Measurements from ENCODE around the gene RPS2. TPM values are rescaled to one million over a fixed set of nuclear protein-coding genes. Genes with fewer than 3 reads are reported as not detected.

The RPS2 gene
- total and polyA plus RNA-seq, 2 of the 8 experiments (the other 6 are each of a cell fraction or from before 2014, with no cell fraction given): 4,042 to 16,783 TPM

GRCh38 chr16:1920727-1921171 is 43.9 kb downstream of the RPS2 start:
- 0 out of 2 replicates have a peak overlapping the region, but pooled peaks have one; percentile 26 for H2BK5ac ChIP-seq (ENCODE audit: low read depth, low read length)
- H3K9ac ChIP-seq (replicated peaks in 1 of 4; ENCODE audit: extremely low read depth in 1 of 4, low read depth in 3 of 4, low read length in 3 of 4): no peak overlapping the region
- FAIRE-seq (peak; percentile 82), DNase-seq (ENCODE audit: low read depth in 1 of 2, low spot score in 2 of 2) (peak in 1 of 2 experiments; percentile 78)
- H3K27me3 ChIP-seq (replicated peaks in 1 of 4; ENCODE audit: control insufficient read depth in 3 of 4, extremely low read depth in 1 of 4, insufficient read depth in 3 of 4, low read length in 3 of 4): peaks cover 39 to 84% (median 68%) of the 10 kb centered on the region in 4 experiments
- no peak for TF ChIP-seq SP2 (IDR thresholded peaks at IDR 0.05; ENCODE audit: low read length)
- TF ChIP-seq RAD21 (IDR thresholded peaks at IDR 0.05 in 1 of 2, conservative IDR thresholded peaks at IDR 0.05 in 1 of 2; ENCODE audit: low read depth in 2 of 2, low read length in 2 of 2): no peak
- TF ChIP-seq HDAC2 (IDR thresholded peaks at IDR 0.05; ENCODE audit: borderline replicate concordance in 1 of 2, low read depth in 2 of 2, low read length in 2 of 2): no peak; a peak in 1 of 4 replicates
- TF ChIP-seq FOSL1 (IDR thresholded peaks at IDR 0.05; ENCODE audit: insufficient read depth, low read depth, low read length): 0 out of 2 replicates have a peak, but pooled peaks have one; percentile 72
- TF ChIP-seq EZH2 (IDR thresholded peaks at IDR 0.05; ENCODE audit: low read depth, low read length, severe bottlenecking): peak; percentile 17
- peak; percentile 38; the same call in 1 of the 2 replicates for TF ChIP-seq SP1 (IDR thresholded peaks at IDR 0.05; ENCODE audit: low read depth, low read length)
- TF ChIP-seq KDM1A (IDR thresholded peaks at IDR 0.05; ENCODE audit: borderline replicate concordance, low read length): peak; percentile 67; the same call in 1 of the 2 replicates
- TF ChIP-seq SP4 (IDR thresholded peaks at IDR 0.05; ENCODE audit: low read length): no peak
- no peak for TF ChIP-seq RFX5 (IDR thresholded peaks at IDR 0.05; ENCODE audit: borderline replicate concordance, low read depth, low read length)
- H3K23me2 ChIP-seq (ENCODE audit: low read depth, low read length): peaks cover 9% of the 10 kb centered on the region; the same call in 1 of the 2 replicates
- ChIA-PET CTCF (ENCODE audit: partially characterized antibody) (interaction anchor here (0.7 to 2.2 kb wide), 7 partner anchors 8 to 97 kb away, joined by 3 to 9 read pairs (median 4); no protein-coding TSS in a partner anchor), POLR2A (ENCODE audit: partially characterized antibody) (interaction anchor here (1.0 to 1.8 kb wide), 6 partner anchors 12 to 234 kb away, joined by 3 to 8 read pairs (median 3); partner anchors contain the start of gene RPS2)
- H3K9me3 ChIP-seq (ENCODE audit: insufficient read depth in 2 of 2, low read depth in 1 of 2, low read length in 1 of 2): no peaks in the 10 kb centered on the region
- H3K79me2 ChIP-seq (ENCODE audit: control insufficient read depth in 1 of 2, insufficient read depth in 2 of 2, low read length in 2 of 2): no peaks in the 10 kb centered on the region
- peak overlapping the region; percentile 98; the same call in 1 of the 2 replicates for H2BK15ac ChIP-seq (ENCODE audit: low read length)
- H2BK20ac ChIP-seq (ENCODE audit: low read length): 0 out of 2 replicates have a peak overlapping the region, but pooled peaks have one; percentile 4
- no peak overlapping the region for H2AK5ac ChIP-seq (ENCODE audit: low read depth, low read length)
- no peak overlapping the region for H2AFZ ChIP-seq (ENCODE audit: low read length)
- WGBS, 2 experiments (ENCODE audit: extremely low coverage in 1 of 2, insufficient coverage in 1 of 2, insufficient read length in 1 of 2, insufficient replicate concordance in 2 of 2, low coverage in 1 of 2, low lambda C conversion rate in 2 of 2, missing lambda C conversion rate in 1 of 2): 15% methylated on average over 15 of the region's 15 CpGs; no CpG with 5 or more reads in 1 of the 2 experiments
- no peaks in the 10 kb centered on the region for H3K79me1 ChIP-seq (ENCODE audit: low read depth, low read length)
- no peak overlapping the region for H3K14ac ChIP-seq (ENCODE audit: insufficient read length)
- no peak overlapping the region for H4K8ac ChIP-seq (ENCODE audit: extremely low read depth, insufficient read depth, low read length)
- H3K18ac ChIP-seq (ENCODE audit: extremely low read depth, low read length): no peak overlapping the region
- H2BK12ac ChIP-seq (ENCODE audit: low read depth, low read length): peak overlapping the region; percentile 30; the same call in 1 of the 2 replicates
- no peak overlapping the region for H3K23ac ChIP-seq (ENCODE audit: insufficient read length)
- H3K4me2 ChIP-seq (ENCODE audit: insufficient read depth in 1 of 2, low read depth in 2 of 2, low read length in 2 of 2): peak overlapping the region; percentile 56 to 57
- H3K27ac ChIP-seq (ENCODE audit: low read depth, low read length): no peak overlapping the region
- H4K20me1 ChIP-seq (replicated peaks in 1 of 2; ENCODE audit: control insufficient read depth in 1 of 2, insufficient read depth in 2 of 2, low read length in 2 of 2): peaks cover 4 to 9% of the 10 kb centered on the region in 2 experiments
- H3K56ac ChIP-seq (replicated peaks; ENCODE audit: insufficient read length, low read depth, low read length): no peak overlapping the region
- peaks cover 0 to 7% (median 0%) of the 10 kb centered on the region in 4 experiments; a peak in 1 of 8 replicates for H3K36me3 ChIP-seq (ENCODE audit: control insufficient read depth in 2 of 4, insufficient read depth in 4 of 4, low read length in 3 of 4)
- peaks cover 4 to 38% (median 23%) of the 10 kb centered on the region in 4 experiments for H3K4me1 ChIP-seq (replicated peaks in 1 of 4; ENCODE audit: control insufficient read depth in 3 of 4, insufficient read depth in 4 of 4, low read length in 3 of 4)
- H4K5ac ChIP-seq (ENCODE audit: insufficient read length, low read depth, low read length): no peak overlapping the region
- no peak overlapping the region for H2BK120ac ChIP-seq (replicated peaks; ENCODE audit: low read depth, low read length)
- no peak overlapping the region for H4K91ac ChIP-seq (replicated peaks; ENCODE audit: insufficient read length, low read length)
- H3K4me3 ChIP-seq (ENCODE audit: extremely low read depth in 1 of 4, insufficient read depth in 2 of 4, low read depth in 3 of 4, low read length in 4 of 4): peak overlapping the region in 1 of 4 experiments; percentile 20; a peak in 1 of 8 replicates
- H3K4ac ChIP-seq (replicated peaks; ENCODE audit: insufficient read length, low read depth, low read length): no peak overlapping the region

Measured in H1 (cell line).